GM18870 (cell line): ENCODE results near the gene UGT1A7.

Experiments
- ATAC-seq: cut with Tn5 transposase; IDR thresholded peaks from one replicate; pipeline ENCODE4 v1.9.1; 2021; ENCODE audit warnings: moderate library complexity; ENCODE audit not compliant: unreplicated experiment

The UGT1A7 gene

GRCh38 chr2:233760043-233760442 is 78.3 kb downstream of the UGT1A7 start, which contains the start of gene UGT1A1:
UGT1A1 (plus strand) TSS chr2:233760270; CDS start chr2:233760288, 18 bp downstream.
- ATAC-seq: no peak

GRCh38 chr2:233761040-233761769 is 79.5 kb downstream of the UGT1A7 start:
- ATAC-seq: no peak

- ATAC-seq: no peak
These were observed 82.6 kb downstream of the UGT1A7 start for GRCh38 chr2:233764264-233764663.

- ATAC-seq: no peak
These were observed 83.1 kb downstream of the UGT1A7 start for GRCh38 chr2:233764761-233765160.

GRCh38 chr2:233766416-233766815 is 84.7 kb downstream of the UGT1A7 start:
- no peak for ATAC-seq

GRCh38 chr2:233768076-233768475 is 86.4 kb downstream of the UGT1A7 start:
- ATAC-seq: no peak

- ATAC-seq: no peak
These were observed 87.6 kb downstream of the UGT1A7 start for GRCh38 chr2:233769260-233769659.

- no peak for ATAC-seq
These were observed 90.5 kb downstream of the UGT1A7 start for GRCh38 chr2:233772153-233772552.

- ATAC-seq: no peak
These were observed 90.9 kb downstream of the UGT1A7 start for GRCh38 chr2:233772583-233772982.

GRCh38 chr2:233773854-233774253 is 92.2 kb downstream of the UGT1A7 start:
- no peak for ATAC-seq

- no peak for ATAC-seq
These were observed 93.7 kb downstream of the UGT1A7 start for GRCh38 chr2:233775414-233775813.

GRCh38 chr2:233778030-233778429 is 96.3 kb downstream of the UGT1A7 start, which contains the start of gene MROH2A:
MROH2A (plus strand) TSS chr2:233778330; CDS start chr2:233779359, 1,029 bp downstream.
- ATAC-seq: no peak

GRCh38 chr2:233779722-233780121 is 98.0 kb downstream of the UGT1A7 start:
- ATAC-seq: no peak

GRCh38 chr2:233780771-233781170 is 99.1 kb downstream of the UGT1A7 start:
- ATAC-seq: no peak

GRCh38 chr2:233789554-233789953 is 107.9 kb downstream of the UGT1A7 start:
- no peak for ATAC-seq

GRCh38 chr2:233791151-233791882 is 109.6 kb downstream of the UGT1A7 start:
- ATAC-seq: no peak

- ATAC-seq: no peak
These were observed 110.2 kb downstream of the UGT1A7 start for GRCh38 chr2:233791883-233792329.

GRCh38 chr2:233792720-233793119 is 111.0 kb downstream of the UGT1A7 start:
- ATAC-seq: no peak

GRCh38 chr2:233793465-233794127 is 111.9 kb downstream of the UGT1A7 start:
- no peak for ATAC-seq

- no peak for ATAC-seq
These were observed 112.5 kb downstream of the UGT1A7 start for GRCh38 chr2:233794128-233794658.

- no peak for ATAC-seq
These were observed 114.1 kb downstream of the UGT1A7 start for GRCh38 chr2:233795735-233796171.
